ENCODE results near the gene TOMT.

Gene TOMT

GRCh38 chr11:72088076-72088808 is 17.5 kb upstream of the TOMT start:
- DNase-seq = no peak

DNA sequence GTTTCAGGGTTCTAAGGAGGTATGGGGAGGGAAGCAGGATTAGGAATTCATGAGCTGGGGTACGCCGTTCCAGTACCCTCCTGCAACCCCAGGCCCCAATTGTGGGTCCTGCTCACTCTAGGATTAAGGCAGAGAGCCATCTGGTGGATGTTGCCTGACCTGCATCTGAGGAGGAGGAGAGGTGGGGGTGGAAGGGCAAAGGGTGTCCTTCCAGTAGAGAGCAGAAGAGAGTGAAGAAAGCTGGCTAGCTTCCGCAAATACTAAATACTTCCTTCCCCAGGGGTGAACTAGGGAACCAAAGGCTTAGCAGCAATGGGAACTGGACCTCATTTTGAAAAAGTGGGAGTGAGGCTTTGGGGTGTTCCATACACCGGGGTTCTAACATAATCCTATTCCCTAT is 14.4 kb upstream of the TOMT start:
- DNase-seq = peak; percentile 63

- no peak for DNase-seq
These were observed 7.0 kb upstream of the TOMT start for GRCh38 chr11:72098741-72099140.

- DNase-seq = no peak
These were observed 5.7 kb upstream of the TOMT start for GRCh38 chr11:72100009-72100408.

DNA sequence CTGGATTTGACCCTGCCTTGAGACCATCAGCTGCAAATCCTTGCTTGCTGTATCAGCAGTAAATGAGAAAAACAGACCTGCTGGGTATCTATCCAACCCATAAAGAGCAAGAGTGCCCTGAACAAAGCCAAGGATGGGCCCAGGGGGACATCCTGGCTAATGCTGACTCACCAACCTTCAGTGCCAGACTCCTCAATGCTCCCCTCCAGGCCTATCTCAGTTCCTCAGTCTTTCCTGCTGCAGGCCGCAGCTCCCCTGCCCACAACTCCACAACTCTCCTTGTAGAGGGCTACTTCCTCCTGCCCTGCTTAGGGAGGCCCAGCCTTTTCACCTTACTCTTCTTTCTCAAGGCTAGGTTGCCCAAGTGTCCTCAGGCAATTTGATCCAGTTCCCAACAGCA is 5.3 kb upstream of the TOMT start:
- no peak for DNase-seq

DNA sequence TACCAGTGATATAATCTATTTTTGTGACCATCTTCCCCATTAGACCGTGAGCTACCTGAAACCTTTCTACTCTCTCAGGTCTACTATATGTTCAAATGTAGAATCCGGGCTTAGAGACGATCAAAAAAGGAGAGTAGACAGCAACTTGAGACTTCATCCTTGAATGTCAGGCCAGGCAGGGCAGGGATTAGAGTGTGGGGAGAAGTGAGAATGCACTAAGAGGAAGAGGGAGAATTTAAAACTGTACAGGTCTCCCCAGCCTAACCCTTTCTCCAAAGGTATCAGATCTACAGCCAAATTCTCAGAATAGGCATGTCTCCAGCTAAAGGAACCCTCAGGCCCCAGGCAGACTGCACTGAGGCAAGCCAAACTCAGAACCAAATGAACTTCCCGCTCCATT is 3.6 kb upstream of the TOMT start:
- no peak for DNase-seq

DNA sequence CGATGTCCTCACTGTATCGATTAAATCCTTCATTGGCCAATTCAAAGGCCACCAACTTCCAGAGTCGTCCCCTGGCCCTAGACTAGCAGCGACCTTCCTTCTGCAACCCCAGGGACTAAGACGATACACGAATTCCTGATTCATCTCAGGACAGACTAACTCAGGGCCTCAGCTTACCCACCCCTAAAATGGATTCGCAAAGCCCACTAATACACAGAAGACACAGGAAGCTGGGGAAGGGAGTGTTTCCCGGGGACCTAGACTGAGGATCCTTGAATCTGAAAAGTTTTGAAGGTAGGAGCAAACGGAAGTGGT is 3.1 kb upstream of the TOMT start:
- DNase-seq = no peak

DNA sequence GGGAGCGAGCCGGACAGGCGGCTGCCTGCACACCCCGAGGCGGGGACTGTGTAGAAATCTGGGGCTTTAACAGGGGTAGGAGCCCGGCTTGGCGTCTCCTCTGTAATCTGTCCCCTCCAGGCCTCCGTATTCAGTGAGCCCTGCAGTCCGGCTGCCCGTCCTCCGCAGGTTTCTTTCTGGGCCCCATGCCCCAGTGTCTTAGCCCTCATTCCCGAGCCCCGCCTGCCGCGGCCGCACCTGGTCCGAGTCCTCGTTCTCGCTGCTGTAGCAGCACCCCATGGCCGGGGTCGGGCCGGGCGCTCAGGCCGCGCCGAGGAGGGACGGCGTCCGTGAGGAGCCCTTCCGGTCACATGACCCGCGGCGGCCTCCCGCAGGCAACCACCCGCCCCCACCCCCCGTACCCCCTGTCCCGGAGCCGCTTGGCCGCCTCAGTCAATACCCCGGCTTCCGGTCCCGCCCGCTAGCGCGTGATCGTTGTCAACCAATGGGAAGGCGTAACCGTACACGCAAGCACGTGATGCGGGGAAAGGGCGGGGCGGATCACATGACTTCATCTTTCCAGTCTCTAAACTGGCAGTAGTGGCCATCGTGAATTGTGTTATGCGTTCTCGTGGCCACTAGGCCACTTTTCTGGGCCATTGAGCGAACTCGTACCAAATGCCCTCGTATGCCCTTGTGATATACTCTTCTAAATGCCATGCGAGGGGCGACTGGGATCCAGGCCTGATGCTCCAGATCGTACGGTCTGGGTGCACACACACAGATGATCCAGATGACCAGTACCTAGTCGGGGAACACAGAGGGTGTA is 2.6 kb upstream of the TOMT start, which contains the start of gene LAMTOR1:
TSS of gene LAMTOR1 (minus strand) at position 352 of the 808 bp plus-strand sequence. CDS start at position 279, 73 bp downstream.
- peak; percentile 99 for DNase-seq

GRCh38 chr11:72103754-72104167 is 2.0 kb upstream of the TOMT start:
- DNase-seq = no peak

DNA sequence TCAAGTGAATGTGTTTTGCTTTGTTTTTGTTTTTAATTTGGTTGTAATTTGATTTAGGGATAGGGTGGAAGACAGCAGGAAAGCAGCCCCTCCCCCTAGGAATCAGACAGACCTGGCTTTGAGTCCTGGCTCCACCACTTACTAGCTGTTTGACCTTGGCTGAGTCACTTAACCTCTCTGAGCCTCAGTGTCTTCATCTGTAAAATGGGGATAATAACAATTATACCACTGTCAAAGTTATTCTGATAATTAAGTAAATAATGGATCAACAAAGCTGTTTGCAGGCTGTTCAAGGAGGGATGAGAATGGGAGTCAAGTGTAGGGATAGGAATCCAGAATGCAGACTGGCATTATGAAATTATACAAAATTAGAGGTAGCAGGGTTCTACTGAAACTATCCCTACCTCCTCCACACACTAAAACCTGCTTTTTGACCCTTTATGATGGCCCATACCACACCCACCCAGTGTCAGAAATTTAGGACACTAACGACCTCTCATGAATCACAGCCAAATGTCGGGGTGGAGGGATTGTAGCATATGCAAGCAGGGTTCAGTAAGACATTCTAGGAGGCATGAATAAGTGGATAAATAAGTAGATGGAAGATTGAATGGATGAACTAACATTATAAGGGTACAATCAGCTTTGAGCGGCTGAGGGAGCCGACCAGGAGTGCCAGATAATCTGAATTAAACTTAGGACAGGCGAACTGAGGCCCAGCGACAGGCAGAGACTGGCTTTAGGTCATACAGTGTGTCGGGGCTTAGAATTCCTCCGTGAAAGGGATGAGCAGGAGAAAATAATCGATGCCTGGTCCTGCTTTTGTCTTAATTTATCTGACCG is 5.8 kb downstream of the TOMT start:
- DNase-seq = no peak

DNA sequence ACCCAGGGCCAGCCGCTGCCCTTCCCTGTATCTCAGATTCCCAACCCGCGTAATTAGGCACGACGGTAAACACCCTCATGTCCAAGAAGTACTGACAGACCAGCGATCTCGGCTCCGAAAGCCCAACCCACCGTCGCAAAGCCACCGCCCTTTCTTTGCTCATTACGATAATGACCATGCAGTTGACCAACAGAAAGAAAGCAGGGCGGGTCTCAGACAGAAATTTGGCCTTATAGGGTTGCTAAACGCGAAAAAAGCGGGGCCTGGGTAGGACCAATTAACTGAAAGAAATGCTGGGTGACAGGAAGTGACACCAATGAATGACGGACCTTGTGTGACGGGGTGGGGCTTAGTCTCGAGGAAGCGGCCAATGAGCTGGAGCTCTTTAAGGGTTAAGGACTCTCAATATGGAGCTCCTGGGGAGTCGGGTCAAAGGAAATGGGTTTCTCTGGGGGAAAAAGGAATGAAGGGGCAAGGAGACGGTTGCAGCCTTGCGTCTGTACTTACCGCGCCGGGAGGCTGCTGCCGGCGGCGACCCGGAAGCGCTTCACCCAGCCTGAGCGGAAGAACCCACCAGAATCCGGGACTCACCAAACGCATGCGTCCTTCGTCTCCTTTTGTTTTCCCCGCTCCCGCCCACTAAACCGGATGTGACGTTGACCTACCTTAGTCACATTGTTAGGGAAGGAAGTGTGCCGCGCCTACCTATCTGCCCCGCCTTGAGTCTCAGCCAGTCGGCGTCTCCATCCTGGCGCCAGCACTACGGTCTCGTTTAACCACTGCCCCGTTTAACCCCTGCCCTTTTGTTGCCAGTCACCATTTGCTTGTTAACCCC is 6.6 kb downstream of the TOMT start, which contains the start of gene ANAPC15:
TSS of gene ANAPC15 (minus strand) at position 553 of the 835 bp plus-strand sequence. CDS start 1,419 bp downstream, outside the sequence.
- DNase-seq = peak; percentile 99

DNA sequence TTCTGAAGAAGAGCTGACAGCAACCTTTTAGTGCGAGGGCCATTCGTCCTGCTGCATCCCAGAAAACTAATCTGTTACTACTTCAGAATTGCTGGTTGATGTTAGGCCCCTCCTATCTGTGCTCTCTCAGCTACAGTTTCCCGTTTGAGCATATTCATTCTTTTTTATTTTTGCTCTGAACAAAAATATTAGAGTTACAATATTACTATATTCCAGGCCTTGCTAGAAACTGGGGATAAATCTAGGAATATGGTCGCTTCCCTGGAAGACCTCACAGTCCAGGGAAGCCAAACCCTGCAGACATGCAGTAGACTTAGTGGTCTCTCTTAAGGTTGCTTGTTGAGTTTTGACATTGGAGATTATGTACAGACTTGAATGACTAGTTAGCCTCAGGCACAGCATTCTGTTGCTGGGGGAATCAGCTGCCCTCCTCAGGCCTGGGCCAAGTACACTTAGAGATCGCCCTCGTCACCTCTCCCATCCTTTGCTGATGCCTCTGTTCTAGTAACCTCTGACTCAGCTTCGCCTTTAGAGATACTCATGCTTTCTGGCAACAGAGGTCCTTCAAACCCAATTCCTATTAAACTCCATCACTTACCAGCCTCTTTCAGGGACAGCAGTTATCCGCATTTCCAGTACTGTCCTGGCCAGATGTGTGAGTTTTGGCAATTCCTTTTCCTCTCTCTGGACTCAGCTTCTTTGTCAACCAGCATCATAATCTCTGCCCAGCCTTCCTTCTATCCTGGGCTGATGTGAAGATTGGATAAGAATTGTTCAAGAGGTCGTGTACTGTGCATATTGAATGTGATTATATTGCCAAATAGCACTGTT is 7.5 kb downstream of the TOMT start:
- DNase-seq = no peak

- no peak for DNase-seq
These were observed 8.8 kb downstream of the TOMT start for GRCh38 chr11:72114570-72114969.

DNA sequence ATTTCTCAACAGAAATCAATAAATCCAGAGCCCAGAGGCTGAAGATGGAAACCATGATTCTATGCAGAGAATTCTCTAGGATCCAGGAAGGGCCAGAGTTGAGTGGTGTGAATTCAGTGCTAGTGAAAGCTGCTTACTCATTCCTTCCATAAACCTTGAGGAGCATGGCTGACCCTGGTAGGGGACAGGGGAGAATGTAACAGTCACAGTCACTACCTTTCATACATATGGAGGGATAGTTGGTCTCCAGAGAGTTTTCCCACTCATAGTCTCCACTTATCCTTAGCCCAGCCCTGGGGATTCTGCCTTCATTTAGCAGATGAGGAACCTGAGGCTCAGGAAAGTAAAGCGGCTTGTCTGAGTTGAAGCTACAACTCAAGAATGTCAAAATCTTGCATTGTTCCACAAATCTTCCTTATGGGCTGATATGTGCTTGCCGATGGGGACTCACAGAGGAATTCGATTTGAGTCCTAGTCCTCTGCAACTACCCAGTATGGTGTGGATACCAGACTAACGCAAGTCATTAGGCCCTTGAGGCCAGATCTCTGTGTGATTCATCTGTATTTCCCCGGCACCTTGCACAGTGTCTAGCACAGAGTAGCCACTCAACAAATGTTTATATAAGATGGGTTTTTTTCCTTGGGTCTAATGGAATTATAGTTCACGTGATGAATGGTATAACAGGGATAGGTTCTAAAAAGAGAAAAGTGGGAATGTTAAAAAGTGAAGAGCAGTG is 10.5 kb downstream of the TOMT start:
- no peak for DNase-seq

GRCh38 chr11:72119198-72119597 is 13.5 kb downstream of the TOMT start:
- no peak for DNase-seq

DNA sequence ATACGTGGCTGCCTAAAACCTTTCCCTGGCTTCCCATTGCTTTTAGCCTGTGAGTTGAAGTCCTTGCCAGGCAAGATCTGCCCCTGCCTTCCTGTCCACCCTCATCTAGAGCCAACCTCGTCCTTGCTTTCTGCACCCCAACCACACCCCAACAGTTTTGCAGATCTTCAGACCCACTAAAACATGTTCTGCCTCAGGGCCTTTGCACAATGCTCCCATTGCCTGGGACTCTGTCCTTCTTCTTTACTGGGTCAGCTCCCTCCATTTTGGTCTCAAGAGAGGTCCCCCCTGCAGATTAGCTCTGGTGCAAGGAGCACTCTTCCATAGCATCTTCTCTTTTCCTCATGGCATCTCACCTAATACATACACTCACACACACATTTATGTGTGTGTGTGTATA is 15.2 kb downstream of the TOMT start:
- DNase-seq = no peak

DNA sequence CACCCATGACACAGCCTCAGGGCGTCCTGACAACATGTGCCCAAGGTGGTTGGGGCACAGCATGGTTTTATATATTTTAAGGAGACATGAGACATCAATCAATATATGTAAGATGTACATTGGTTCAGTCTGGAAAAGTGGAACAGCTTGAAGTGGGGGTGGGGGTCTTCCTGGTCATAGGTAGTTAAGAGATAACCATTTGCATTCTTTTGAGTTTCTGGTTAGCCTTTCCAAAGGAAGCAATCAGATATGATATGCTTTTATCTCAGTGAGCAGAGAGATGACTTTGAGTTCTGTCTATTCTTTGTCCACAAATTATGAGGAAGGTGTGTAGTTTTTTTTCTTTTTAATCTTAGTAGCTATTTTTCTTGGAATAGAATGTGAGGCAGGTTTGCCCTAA is 16.9 kb downstream of the TOMT start:
- DNase-seq = no peak

DNA sequence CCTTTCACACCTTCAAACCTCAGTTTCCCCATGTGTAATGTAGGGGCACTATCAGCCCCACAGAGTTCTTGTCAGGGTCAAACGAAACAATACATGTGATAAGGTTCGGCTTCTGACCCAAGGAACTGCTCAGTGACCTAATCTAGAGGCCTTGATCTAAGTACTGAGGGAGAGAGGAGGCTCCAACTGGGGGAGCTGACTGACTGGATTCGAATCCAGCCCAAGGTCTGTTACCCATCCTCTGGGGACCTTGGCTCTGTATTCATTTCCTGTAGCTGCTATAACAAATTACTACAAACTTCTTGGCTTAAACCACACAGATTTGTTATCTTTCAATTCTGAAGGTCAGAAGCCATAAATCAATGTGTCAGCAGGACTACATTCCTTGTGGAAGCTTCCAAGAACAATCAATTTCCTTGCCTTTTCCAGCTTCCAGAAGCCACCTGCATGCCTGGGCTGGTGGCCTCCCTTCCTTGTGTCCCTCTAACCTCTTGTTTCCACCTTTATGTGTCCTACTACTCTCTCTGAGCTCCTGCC is 17.5 kb downstream of the TOMT start:
- DNase-seq = no peak

DNA sequence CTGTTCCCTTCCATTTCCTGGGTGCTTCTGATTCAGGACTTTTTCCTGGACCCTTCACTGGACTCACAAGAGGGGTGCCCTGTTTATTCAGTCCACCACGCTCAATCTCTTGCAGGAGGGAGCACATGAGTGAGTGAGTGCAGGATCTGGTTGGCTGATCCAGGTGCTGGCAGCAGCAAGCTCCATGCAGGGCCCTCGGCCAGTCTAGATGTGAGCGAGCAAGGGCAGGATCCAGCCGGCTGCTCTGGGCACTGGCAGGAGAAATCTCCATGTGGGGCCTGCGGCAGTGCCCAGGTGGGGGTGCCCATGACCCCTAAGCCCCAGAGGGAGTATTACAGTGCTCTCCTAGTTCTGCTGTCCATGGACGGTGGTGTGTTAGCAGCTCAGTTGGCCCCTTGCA is 18.3 kb downstream of the TOMT start:
- no peak for DNase-seq

- no peak for DNase-seq
These were observed 20.2 kb downstream of the TOMT start for GRCh38 chr11:72125956-72126355.

- DNase-seq = no peak
These were observed 22.2 kb downstream of the TOMT start for GRCh38 chr11:72127923-72128322.
